GM23338 (cell line): ENCODE results near the gene ADM2. TPM values are rescaled to one million over a fixed set of nuclear protein-coding genes. Genes with fewer than 3 reads are reported as not detected.

Source experiments
- ATAC-seq: fragments of 200-7000 bp; cut with Tn5 transposase; 3 replicates; pipeline ENCODE4 v1.9.1; 2020
- DNase-seq: peaks from one replicate; pipeline ENCODE4 v3.0.0-alpha.2; 2015; ENCODE audit warnings: low spot score
- H2AFZ ChIP-seq: fragments of 200-600 bp; sonication (generic); 2 replicates; pipeline ENCODE4 v1.8.0; 2016; ENCODE audit warnings: antibody characterized with exemption, mild to moderate bottlenecking, moderate library complexity
- H3F3A ChIP-seq: fragments of 200-600 bp; sonication (generic); replicated peaks from 2 replicates; pipeline ENCODE4 v1.8.0; 2017; ENCODE audit warnings: antibody characterized with exemption, mixed run types, low read depth
- H3K27ac ChIP-seq: fragments of 200-600 bp; sonication (generic); 2 replicates; pipeline ENCODE4 v1.6.1; 2016; ENCODE audit warnings: low read depth
- H3K27me3 ChIP-seq: fragments of 200-600 bp; sonication (generic); 2 replicates; pipeline ENCODE4 v1.8.0; 2016; ENCODE audit warnings: mild to moderate bottlenecking, mixed run types, moderate library complexity; ENCODE audit not compliant: insufficient read depth
- H3K36me3 ChIP-seq: fragments of 200-600 bp; sonication (generic); 2 replicates; pipeline ENCODE4 v1.8.0; 2016; ENCODE audit warnings: mild to moderate bottlenecking; ENCODE audit not compliant: insufficient read depth
- H3K4me1 ChIP-seq: fragments of 200-600 bp; sonication (generic); 2 replicates; pipeline ENCODE4 v1.8.0; 2016; ENCODE audit warnings: mild to moderate bottlenecking, moderate library complexity; ENCODE audit not compliant: insufficient read depth
- H3K4me2 ChIP-seq: fragments of 200-600 bp; sonication (generic); 2 replicates; pipeline ENCODE4 v1.7.1; 2017; ENCODE audit warnings: mixed run types
- H3K4me3 ChIP-seq: fragments of 200-600 bp; sonication (generic); 2 replicates; pipeline ENCODE4 v1.6.1; 2016; ENCODE audit warnings: mixed run types
- H3K79me2 ChIP-seq: fragments of 200-600 bp; sonication (generic); replicated peaks from 2 replicates; pipeline ENCODE4 v1.8.0; 2017; ENCODE audit warnings: mild to moderate bottlenecking; ENCODE audit not compliant: insufficient read depth
- H3K9me2 ChIP-seq: fragments of 200-600 bp; sonication (generic); 2 replicates; pipeline ENCODE4 v1.8.0; 2017; ENCODE audit not compliant: insufficient read depth
- H4K20me1 ChIP-seq: fragments of 200-600 bp; sonication (generic); replicated peaks from 2 replicates; pipeline ENCODE4 v1.8.0; 2017; ENCODE audit warnings: mild to moderate bottlenecking; ENCODE audit not compliant: insufficient read depth
- H3K27ac Mint-ChIP-seq: 2 replicates; pipeline ENCODE4 v1.8.0; 2020; ENCODE audit warnings: inconsistent platforms, mild to moderate bottlenecking, moderate library complexity, mixed read lengths
- H3K27me3 Mint-ChIP-seq: 3 replicates; pipeline ENCODE4 v1.8.0; 2022; ENCODE audit warnings: low read depth, mild to moderate bottlenecking, moderate library complexity, mixed read lengths, inconsistent platforms; ENCODE audit not compliant: insufficient read depth, poor library complexity
- H3K36me3 Mint-ChIP-seq: 3 replicates; pipeline ENCODE4 v1.8.0; 2021; ENCODE audit warnings: low read depth, mild to moderate bottlenecking, inconsistent platforms, moderate library complexity, mixed read lengths
- H3K4me1 Mint-ChIP-seq: 3 replicates; pipeline ENCODE4 v1.8.0; 2020; ENCODE audit warnings: mild to moderate bottlenecking, inconsistent platforms, mixed read lengths
- H3K4me3 Mint-ChIP-seq: 3 replicates; pipeline ENCODE4 v1.8.0; 2021; ENCODE audit warnings: moderate library complexity, mild to moderate bottlenecking, inconsistent platforms, mixed read lengths
- H3K9me3 Mint-ChIP-seq: 3 replicates; pipeline ENCODE4 v1.8.0; 2020; ENCODE audit warnings: moderate library complexity, mild to moderate bottlenecking, inconsistent platforms, mixed read lengths
- CREB1 ChIP-seq: fragments of 250-450 bp; sonication (Bioruptor Pico); IDR thresholded peaks from 2 replicates; pipeline ENCODE4 v1.5.0; 2020; ENCODE audit warnings: low read depth, mild to moderate bottlenecking, moderate library complexity
- CTCF ChIP-seq, 2 experiments: fragments of 200-600 bp in 1 of 2; sonication (generic) in 1 of 2; conservative IDR thresholded peaks; 2 replicates each; pipeline versions ENCODE4 v1.5.1 to v1.6.1; 2016 to 2017; ENCODE audit warnings: antibody characterized with exemption in 2 of 2, low read depth in 2 of 2, mild to moderate bottlenecking in 2 of 2, moderate library complexity in 1 of 2
- ETS1 ChIP-seq: IDR thresholded peaks from 2 replicates; pipeline ENCODE4 v1.6.1; 2016; ENCODE audit warnings: antibody characterized with exemption
- EZH2 ChIP-seq: fragments of 200-600 bp; sonication (generic); IDR thresholded peaks from one replicate; pipeline ENCODE4 v1.8.0; 2017; ENCODE audit warnings: antibody characterized with exemption, mild to moderate bottlenecking, low read depth; ENCODE audit not compliant: unreplicated experiment
- EZH2phosphoT487 ChIP-seq: fragments of 200-600 bp; sonication (generic); IDR thresholded peaks from one replicate; pipeline ENCODE4 v1.8.1; 2018; ENCODE audit warnings: antibody characterized with exemption; ENCODE audit not compliant: unreplicated experiment
- JUNB ChIP-seq: IDR thresholded peaks from one replicate; pipeline ENCODE4 v1.6.1; 2016; ENCODE audit warnings: antibody characterized with exemption; ENCODE audit not compliant: unreplicated experiment
- NANOG ChIP-seq: IDR thresholded peaks from 2 replicates; pipeline ENCODE4 v1.6.1; 2016; ENCODE audit warnings: antibody characterized with exemption, borderline replicate concordance
- POLR2AphosphoS5 ChIP-seq: IDR thresholded peaks from 2 replicates; pipeline ENCODE4 v1.6.1; 2016; ENCODE audit warnings: antibody characterized with exemption, low read depth
- STAT1 ChIP-seq: IDR thresholded peaks from one replicate; pipeline ENCODE4 v1.6.1; 2016; ENCODE audit warnings: antibody characterized with exemption; ENCODE audit not compliant: unreplicated experiment
- ZNF114 ChIP-seq: fragments of 250-450 bp; sonication (Bioruptor Pico); IDR thresholded peaks from 2 replicates; pipeline ENCODE4 v1.5.0; 2020; ENCODE audit warnings: mild to moderate bottlenecking, moderate library complexity
- ZNF331 ChIP-seq: fragments of 250-450 bp; sonication (Bioruptor Pico); IDR thresholded peaks from 2 replicates; pipeline ENCODE4 v1.5.0; 2020; ENCODE audit warnings: low read depth, mild to moderate bottlenecking, moderate library complexity
- polyA plus RNA-seq: library from polyadenylated mRNA; unstranded; fragments of >200 nt; fragmentation: Nextera tagmentation; extraction: Ambion mirVana; gene quantifications from 2 replicates; pipeline ENCODE4 v1.2.1, GENCODE V29; 2016
- total RNA-seq: library from RNA; depleted of rRNA; stranded (reverse); fragments of >200 nt; shearing (Covaris generic); gene quantifications from 2 replicates; pipeline ENCODE4 v1.2.3, GENCODE V29; 2014
- TF ChIP-seq, protein P1 (sequence below): IDR thresholded peaks from one replicate; pipeline ENCODE4 v1.6.1; 2018; ENCODE audit warnings: antibody characterized with exemption; ENCODE audit not compliant: unreplicated experiment
- TF ChIP-seq, protein P2 (sequence below): fragments of 250-450 bp; sonication (Bioruptor Pico); IDR thresholded peaks from 2 replicates; pipeline ENCODE4 v1.5.0; 2020; ENCODE audit warnings: mild to moderate bottlenecking, moderate library complexity

Gene ADM2
- total and polyA plus RNA-seq, 2 experiments from 2014 or later: 3.3 to 7.1 TPM

DNA sequence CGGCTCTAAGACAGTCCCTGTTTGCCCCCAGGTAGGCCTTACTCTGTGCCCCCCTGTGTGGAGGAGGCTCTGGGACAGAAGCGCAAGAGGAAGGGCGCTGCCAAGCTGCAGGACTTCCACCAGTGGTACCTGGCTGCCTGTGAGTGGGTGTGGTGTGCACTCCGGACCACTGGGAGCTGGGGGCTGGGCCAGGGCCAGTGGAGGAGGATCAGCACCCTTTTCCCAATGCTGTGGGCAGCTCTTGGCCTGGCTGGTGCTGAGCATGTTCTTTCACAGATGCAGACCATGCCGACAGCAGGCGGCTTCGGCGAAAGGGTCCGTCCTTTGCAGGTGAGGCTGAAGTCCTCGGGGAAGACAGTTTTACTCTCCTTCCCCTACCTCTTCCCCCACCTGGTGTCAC lies 40.4 kb downstream of the ADM2 start:
- peaks cover 22% of the 10 kb centered on the region for H3K36me3 Mint-ChIP-seq
- ATAC-seq: no peak

More for the DNA sequence above, 40.4 kb downstream of the ADM2 start:
- H3K27ac ChIP-seq: no peak overlapping the region
- Mint-ChIP-seq H3K27me3 (peaks cover 10% of the 10 kb centered on the region), H3K9me3 (peaks cover 4% of the 10 kb centered on the region; the same call in 1 of the 3 replicates), H3K4me1 (peaks cover 5% of the 10 kb centered on the region), H3K4me3 (no peak overlapping the region), H3K27ac (no peak overlapping the region)
- no peaks in the 10 kb centered on the region; the same call in 1 of the 2 replicates for H4K20me1 ChIP-seq
- H3K4me3 ChIP-seq: no peak overlapping the region
- H3K4me2 ChIP-seq: no peak overlapping the region
- H3K36me3 ChIP-seq: no peaks in the 10 kb centered on the region; the same call in 1 of the 2 replicates
- H3K4me1 ChIP-seq: no peaks in the 10 kb centered on the region; the same call in 1 of the 2 replicates
- no peaks in the 10 kb centered on the region for H3K9me2 ChIP-seq
- TF ChIP-seq POLR2AphosphoS5: no peak
- no peak for TF ChIP-seq EZH2phosphoT487
- TF ChIP-seq STAT1: no peak
- no peak for TF ChIP-seq ZNF331 (CRISPR knock-in tag)
- TF ChIP-seq NANOG: no peak
- TF ChIP-seq CREB1: no peak
- TF ChIP-seq, protein P1, sequence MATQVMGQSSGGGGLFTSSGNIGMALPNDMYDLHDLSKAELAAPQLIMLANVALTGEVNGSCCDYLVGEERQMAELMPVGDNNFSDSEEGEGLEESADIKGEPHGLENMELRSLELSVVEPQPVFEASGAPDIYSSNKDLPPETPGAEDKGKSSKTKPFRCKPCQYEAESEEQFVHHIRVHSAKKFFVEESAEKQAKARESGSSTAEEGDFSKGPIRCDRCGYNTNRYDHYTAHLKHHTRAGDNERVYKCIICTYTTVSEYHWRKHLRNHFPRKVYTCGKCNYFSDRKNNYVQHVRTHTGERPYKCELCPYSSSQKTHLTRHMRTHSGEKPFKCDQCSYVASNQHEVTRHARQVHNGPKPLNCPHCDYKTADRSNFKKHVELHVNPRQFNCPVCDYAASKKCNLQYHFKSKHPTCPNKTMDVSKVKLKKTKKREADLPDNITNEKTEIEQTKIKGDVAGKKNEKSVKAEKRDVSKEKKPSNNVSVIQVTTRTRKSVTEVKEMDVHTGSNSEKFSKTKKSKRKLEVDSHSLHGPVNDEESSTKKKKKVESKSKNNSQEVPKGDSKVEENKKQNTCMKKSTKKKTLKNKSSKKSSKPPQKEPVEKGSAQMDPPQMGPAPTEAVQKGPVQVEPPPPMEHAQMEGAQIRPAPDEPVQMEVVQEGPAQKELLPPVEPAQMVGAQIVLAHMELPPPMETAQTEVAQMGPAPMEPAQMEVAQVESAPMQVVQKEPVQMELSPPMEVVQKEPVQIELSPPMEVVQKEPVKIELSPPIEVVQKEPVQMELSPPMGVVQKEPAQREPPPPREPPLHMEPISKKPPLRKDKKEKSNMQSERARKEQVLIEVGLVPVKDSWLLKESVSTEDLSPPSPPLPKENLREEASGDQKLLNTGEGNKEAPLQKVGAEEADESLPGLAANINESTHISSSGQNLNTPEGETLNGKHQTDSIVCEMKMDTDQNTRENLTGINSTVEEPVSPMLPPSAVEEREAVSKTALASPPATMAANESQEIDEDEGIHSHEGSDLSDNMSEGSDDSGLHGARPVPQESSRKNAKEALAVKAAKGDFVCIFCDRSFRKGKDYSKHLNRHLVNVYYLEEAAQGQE: no peak
- no peak for TF ChIP-seq ZNF114
- no peak for TF ChIP-seq CTCF (conservative IDR thresholded peaks at IDR 0.05; ENCODE audit: low read depth in 2 of 2)
- no peak for TF ChIP-seq ETS1
- TF ChIP-seq, protein P2, sequence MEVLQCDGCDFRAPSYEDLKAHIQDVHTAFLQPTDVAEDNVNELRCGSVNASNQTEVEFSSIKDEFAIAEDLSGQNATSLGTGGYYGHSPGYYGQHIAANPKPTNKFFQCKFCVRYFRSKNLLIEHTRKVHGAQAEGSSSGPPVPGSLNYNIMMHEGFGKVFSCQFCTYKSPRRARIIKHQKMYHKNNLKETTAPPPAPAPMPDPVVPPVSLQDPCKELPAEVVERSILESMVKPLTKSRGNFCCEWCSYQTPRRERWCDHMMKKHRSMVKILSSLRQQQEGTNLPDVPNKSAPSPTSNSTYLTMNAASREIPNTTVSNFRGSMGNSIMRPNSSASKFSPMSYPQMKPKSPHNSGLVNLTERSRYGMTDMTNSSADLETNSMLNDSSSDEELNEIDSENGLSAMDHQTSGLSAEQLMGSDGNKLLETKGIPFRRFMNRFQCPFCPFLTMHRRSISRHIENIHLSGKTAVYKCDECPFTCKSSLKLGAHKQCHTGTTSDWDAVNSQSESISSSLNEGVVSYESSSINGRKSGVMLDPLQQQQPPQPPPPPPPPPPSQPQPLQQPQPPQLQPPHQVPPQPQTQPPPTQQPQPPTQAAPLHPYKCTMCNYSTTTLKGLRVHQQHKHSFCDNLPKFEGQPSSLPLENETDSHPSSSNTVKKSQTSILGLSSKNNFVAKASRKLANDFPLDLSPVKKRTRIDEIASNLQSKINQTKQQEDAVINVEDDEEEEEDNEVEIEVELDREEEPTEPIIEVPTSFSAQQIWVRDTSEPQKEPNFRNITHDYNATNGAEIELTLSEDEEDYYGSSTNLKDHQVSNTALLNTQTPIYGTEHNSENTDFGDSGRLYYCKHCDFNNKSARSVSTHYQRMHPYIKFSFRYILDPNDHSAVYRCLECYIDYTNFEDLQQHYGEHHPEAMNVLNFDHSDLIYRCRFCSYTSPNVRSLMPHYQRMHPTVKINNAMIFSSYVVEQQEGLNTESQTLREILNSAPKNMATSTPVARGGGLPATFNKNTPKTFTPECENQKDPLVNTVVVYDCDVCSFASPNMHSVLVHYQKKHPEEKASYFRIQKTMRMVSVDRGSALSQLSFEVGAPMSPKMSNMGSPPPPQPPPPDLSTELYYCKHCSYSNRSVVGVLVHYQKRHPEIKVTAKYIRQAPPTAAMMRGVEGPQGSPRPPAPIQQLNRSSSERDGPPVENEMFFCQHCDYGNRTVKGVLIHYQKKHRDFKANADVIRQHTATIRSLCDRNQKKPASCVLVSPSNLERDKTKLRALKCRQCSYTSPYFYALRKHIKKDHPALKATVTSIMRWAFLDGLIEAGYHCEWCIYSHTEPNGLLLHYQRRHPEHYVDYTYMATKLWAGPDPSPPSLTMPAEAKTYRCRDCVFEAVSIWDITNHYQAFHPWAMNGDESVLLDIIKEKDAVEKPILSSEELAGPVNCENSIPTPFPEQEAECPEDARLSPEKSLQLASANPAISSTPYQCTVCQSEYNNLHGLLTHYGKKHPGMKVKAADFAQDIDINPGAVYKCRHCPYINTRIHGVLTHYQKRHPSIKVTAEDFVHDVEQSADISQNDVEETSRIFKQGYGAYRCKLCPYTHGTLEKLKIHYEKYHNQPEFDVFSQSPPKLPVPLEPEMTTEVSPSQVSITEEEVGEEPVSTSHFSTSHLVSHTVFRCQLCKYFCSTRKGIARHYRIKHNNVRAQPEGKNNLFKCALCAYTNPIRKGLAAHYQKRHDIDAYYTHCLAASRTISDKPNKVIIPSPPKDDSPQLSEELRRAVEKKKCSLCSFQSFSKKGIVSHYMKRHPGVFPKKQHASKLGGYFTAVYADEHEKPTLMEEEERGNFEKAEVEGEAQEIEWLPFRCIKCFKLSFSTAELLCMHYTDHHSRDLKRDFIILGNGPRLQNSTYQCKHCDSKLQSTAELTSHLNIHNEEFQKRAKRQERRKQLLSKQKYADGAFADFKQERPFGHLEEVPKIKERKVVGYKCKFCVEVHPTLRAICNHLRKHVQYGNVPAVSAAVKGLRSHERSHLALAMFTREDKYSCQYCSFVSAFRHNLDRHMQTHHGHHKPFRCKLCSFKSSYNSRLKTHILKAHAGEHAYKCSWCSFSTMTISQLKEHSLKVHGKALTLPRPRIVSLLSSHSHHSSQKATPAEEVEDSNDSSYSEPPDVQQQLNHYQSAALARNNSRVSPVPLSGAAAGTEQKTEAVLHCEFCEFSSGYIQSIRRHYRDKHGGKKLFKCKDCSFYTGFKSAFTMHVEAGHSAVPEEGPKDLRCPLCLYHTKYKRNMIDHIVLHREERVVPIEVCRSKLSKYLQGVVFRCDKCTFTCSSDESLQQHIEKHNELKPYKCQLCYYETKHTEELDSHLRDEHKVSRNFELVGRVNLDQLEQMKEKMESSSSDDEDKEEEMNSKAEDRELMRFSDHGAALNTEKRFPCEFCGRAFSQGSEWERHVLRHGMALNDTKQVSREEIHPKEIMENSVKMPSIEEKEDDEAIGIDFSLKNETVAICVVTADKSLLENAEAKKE (CRISPR knock-in tag): no peak
- TF ChIP-seq EZH2: no peak
- no peak for TF ChIP-seq JUNB
- H3F3A ChIP-seq: peaks cover 4% of the 10 kb centered on the region
- H2AFZ ChIP-seq: no peak overlapping the region
- H3K27me3 ChIP-seq: peaks cover 2% of the 10 kb centered on the region; the same call in 1 of the 2 replicates
- H3K79me2 ChIP-seq: 0 out of 2 replicates have a peak, but pooled peaks cover 1% of the 10 kb centered on the region
- no peak for DNase-seq
